Measurements from ENCODE around the gene TUBA8.
A peak's percentile ranks its signal among the peaks of the same experiment; 100 is the strongest.
"Not testable (repeated sequence)": the region's sequence is repeated elsewhere in the genome, so short reads cannot be mapped to it uniquely, and the experiment has no call there.

TUBA8 gene

DNA sequence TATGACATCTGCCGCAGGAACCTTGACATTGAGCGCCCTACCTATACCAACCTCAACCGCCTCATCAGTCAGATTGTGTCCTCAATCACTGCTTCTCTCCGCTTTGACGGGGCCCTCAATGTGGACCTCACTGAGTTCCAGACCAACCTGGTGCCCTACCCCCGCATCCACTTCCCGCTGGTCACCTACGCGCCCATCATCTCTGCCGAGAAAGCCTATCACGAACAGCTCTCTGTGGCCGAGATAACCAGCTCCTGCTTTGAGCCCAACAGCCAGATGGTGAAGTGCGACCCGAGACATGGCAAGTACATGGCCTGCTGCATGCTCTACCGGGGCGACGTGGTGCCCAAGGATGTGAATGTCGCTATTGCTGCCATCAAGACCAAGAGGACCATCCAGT, 16.0 kb downstream of the TUBA8 start:
- DNase-seq: no peak

GRCh38 chr22:18130018-18130417, 19.4 kb downstream of the TUBA8 start:
- no peak for DNase-seq

GRCh38 chr22:18130699-18131429, 20.3 kb downstream of the TUBA8 start:
- DNase-seq: no peak

GRCh38 chr22:18133452-18133851, 22.8 kb downstream of the TUBA8 start:
- DNase-seq: no peak

DNA sequence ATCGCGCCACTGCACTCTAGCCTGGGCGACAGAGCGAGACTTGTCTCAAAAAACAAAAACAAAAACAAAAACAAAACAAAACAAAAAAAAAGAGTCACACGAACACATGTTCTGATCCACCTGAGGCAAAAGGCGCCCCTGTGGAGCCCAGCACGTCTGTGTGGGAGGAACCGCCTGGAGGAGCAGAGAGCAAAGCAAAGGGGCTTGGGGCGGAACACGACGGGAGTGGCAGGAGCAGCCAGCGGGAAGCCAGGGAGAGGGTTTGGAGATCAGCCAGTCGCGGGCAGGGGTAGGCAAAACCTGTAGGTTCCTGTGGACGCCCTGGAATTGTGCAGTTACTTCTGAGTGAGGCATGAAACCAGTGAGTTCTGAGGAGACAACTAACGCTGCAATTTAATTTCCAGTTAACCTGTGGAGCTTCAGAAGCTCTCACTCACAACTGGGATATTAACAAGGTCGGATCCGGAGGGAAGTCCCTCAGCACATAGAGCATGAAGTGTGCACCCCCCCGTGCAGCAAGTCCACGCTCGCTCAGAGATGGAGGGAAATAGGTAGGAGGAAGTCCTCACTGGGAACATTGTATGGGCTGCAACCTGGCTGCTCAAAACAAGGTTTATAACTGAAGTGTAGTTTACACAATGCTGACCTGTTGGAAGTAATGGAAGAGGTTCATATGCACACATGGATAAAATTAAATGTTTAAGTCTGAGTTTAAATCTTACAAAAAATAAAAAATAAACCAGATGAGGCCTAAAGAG, 26.1 kb downstream of the TUBA8 start:
- DNase-seq: no peak

DNA sequence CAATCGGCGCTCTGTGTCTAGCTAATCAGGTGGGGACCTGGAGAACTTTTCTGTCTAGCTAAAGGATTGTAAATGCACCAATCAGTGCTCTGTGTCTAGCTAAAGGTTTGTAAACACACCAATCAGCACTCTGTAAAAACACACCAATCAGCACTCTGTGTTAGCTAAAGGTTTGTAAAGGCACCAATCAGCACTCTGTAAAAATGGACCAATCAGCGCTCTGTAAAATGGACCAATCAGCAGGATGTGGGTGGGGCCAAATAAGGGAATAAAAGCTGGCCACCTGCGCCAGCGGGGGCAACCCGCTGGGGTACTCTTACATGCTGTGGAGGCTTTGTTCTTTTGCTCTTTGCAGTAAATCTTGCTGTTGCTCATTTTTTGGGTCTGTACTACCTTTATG, 30.4 kb downstream of the TUBA8 start:
- DNase-seq: not testable (repeated sequence)

- no peak for DNase-seq
These were observed 33.5 kb downstream of the TUBA8 start for GRCh38 chr22:18144105-18144504.

GRCh38 chr22:18145676-18146388, 35.2 kb downstream of the TUBA8 start:
- DNase-seq: no peak

DNA sequence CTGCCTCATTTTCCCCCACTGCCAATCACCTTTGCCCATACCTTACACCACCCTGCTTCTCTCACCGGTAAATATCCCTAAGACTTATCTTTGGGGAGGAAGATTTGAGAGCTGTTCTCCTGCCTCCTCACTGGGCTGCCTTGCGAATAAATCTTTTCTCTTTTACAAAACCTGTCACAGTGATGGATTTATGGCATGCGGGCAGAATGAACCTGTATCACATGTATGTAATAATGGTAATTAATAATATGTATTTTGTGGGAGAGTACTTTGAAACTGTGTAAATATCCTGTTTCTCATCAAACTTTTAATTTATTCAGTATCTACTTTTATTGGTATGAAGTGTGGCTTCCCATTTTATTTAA, 35.8 kb downstream of the TUBA8 start:
- DNase-seq: no peak

DNA sequence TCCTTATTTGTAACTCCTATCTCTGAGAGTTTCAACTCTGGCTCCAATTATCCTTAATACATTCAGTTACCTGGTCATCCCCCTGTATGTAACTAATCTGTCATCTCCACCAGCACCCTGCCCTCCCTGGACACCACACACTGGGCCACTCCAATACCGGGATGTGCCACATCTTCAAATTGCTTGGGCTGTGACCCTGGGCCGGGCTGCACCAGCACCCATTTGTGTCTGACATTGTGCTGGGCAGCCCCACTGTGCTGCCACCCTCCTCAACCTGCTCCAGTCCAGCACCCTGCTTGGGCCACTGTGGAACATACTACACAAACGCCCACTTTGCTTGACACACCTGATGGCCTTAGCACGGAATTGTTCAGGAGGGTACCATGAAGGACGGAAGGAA, 37.2 kb downstream of the TUBA8 start:
- no peak for DNase-seq

GRCh38 chr22:18148293-18148965, 37.8 kb downstream of the TUBA8 start:
- no peak for DNase-seq

DNA sequence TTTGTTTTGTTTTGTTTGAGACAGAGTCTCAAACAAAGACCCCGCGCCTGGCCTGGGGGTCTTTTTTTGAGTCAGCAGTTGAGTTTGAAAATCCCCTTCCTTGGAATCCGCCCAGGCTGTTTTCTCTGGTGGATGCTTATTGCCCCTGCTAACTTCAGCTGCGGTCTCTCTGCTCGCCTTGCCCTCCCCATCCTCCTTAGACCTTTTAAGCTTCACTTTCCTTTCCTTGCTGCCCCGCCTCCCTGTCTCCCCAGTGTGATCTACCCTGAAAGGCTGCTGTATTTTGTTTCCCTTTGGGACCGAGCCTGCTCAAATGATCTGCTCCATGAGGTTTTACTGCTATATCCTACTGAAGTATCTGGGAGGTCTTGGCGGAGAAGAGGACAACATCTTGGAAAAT, 41.9 kb downstream of the TUBA8 start:
- no peak for DNase-seq

DNA sequence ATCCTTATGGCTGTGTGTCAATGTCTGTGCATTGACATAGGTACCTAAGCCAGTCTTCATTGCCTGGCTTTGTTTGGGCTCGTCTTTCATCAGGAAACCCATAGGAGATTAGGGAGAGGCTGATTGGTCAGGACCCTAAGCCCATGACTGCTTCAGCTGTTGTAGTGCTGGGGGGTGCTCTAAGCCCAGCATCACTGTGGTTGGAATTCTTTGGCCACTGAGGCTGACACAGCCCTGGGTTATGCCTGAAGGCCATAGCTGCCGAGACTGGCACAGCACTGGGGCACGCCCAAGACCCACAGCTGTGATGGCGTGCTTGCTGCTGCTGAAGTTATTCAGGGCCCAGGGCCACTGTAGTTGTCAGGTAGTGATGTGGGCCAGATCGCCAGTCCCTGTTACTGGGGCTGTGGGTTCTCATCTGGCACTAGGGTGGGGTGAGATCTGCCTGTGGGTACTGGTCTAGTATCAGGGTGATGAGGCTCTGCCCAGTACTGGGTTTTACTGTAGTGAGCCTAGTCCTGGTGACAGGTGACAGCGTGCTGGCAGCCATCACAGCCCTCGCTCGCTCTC, 44.3 kb downstream of the TUBA8 start:
- no peak for DNase-seq

DNA sequence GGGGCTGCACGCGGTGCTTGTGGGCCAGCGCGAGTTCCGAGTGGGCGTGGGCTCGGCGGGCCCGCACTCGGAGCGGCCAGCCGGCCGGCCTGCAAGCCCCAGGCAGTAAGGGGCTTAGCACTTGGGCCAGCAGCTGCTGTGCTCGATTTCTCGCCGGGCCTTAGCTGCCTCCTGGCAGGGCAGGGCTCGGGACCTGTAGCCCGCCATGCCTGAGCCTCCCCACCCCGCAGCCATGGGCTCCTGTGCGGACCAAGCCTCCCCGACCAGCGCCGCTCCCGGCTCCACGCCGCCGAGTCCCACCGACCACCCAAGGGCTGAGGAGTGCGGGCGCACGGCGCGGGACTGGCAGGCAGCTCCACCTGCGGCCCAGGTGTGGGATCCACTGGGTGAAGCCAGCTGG, 44.9 kb downstream of the TUBA8 start:
- DNase-seq: not testable (repeated sequence)

- DNase-seq: peak in 44 of 51 donors; percentile 5 to 73 (median 40)
These were observed 46.5 kb downstream of the TUBA8 start for GRCh38 chr22:18156878-18157713.

GRCh38 chr22:18157714-18158028, 47.1 kb downstream of the TUBA8 start:
- no peak for DNase-seq

DNA sequence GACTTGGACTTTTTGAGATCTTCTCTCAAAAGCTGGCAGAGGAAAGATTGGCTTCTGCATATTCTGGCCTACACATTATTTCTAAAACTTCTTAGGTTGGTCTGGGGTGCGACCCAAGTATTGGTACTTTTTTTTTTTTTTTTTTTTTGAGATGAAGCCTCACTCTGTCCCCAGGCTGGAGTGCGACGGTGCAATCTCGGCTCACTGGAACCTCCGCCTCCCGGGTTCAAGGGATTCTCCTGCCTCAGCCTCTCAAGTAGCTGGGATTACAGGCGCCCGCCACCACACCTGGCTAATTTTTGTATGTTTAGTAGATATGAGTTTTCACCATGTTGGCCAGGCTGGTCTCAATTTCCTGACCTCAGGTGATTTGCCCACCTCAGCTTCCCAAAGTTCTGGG, 50.0 kb downstream of the TUBA8 start:
- DNase-seq: not testable (repeated sequence)

DNA sequence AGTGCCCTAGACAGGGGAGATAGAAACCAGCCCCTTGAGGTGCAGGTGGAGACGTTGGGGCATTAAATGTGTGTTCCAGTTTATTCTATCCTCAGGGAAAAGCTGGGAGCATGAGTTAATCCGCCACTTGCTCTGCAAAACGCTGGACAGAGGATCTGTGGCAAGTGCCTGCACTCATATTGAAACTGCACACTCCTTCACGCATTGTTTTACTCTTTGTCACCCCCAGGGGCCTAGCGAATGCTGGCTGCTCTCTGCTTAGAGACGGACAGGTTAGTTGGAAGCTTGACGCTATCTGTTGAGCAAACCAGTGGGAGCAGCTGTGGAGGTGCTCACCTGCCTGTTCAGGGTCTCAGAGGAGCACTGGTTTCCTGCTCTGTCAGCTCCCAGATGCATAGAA, 53.2 kb downstream of the TUBA8 start:
- not testable (repeated sequence) for DNase-seq

DNA sequence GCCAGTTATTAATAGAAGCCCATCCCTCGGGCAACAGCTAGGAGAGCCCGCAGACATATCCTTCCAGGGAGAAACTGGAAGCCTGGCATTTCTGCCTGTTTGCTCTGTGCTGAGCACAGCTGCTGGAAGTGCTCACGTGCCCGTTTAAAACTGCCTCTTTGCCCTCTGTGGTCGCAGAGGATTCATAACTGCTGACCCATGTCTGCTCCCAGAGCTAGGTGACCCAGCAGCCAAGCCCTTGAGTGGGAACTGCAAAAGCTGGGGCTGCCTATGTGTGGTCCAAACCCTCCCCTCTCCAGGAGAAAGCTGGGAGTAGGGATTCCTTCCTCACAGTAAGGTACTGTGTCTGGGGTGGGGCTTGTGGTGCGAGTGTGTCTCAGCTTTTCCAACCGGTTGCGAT, 54.0 kb downstream of the TUBA8 start:
- not testable (repeated sequence) for DNase-seq

- not testable (repeated sequence) for DNase-seq
These were observed 54.7 kb downstream of the TUBA8 start for GRCh38 chr22:18165356-18165755.

DNA sequence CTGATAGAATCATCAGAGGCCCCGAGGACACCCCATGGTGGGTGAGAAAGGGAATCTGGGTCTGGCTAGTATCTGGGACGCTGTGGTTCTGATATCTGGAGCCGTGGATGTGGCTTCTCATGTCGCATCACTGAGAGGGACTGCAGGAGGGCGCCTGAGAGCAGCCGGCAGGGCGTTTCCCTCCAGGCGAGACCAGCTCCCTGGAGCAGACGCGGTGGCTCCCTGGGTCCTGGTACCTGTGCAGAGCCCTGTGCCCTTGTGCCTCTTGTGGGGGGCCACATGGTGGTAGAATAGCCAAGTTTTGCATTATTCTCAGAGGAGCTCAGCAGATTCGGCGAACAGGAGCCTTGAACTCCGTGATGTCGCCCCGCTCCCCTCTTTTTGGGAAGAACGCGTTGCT, 59.7 kb downstream of the TUBA8 start:
- DNase-seq: not testable (repeated sequence)

Data from hypothalamus (tissue), 51 donors.